ENCODE results near the gene NRG2. TPM values are rescaled to one million over a fixed set of nuclear protein-coding genes. Genes with fewer than 3 reads are reported as not detected.

NRG2 gene
- total RNA-seq, 1 donor from 2014 or later: 0.52 TPM

- Histone ChIP-seq H3K27ac (ENCODE audit: low read depth, low read length) (peak overlapping the region; percentile 86), H3K4me1 (ENCODE audit: control insufficient read depth in 3 of 3, insufficient read depth in 3 of 3, low read length in 3 of 3) (peaks cover 20 to 33% (median 30%) of the 10 kb centered on the region in 3 donors)
Measured at GRCh38 chr5:140042393-140042642, 781 bp downstream of the NRG2 start.

GRCh38 chr5:140041492-140042392 lies 1.4 kb downstream of the NRG2 start:
- Histone ChIP-seq H3K27ac (ENCODE audit: low read depth, low read length) (peak overlapping the region; percentile 86), H3K9me3 (ENCODE audit: control insufficient read depth in 3 of 3, low read length in 3 of 3) (no peaks in the 10 kb centered on the region), H3K4me3 (ENCODE audit: low read length in 3 of 3) (peak overlapping the region; percentile 77 to 82 (median 82)), H3K4me1 (ENCODE audit: control insufficient read depth in 3 of 3, insufficient read depth in 3 of 3, low read length in 3 of 3) (peaks cover 20 to 35% (median 33%) of the 10 kb centered on the region in 3 donors), H3K27me3 (ENCODE audit: control insufficient read depth in 3 of 3, insufficient read depth in 3 of 3, low read length in 3 of 3) (no peaks in the 10 kb centered on the region), H3K36me3 (ENCODE audit: control insufficient read depth in 3 of 3, insufficient read depth in 3 of 3, low read length in 3 of 3) (no peaks in the 10 kb centered on the region), H3K9ac (ENCODE audit: low read depth in 1 of 3, low read length in 3 of 3) (peak overlapping the region; percentile 66 to 88 (median 71))

More at GRCh38 chr5:140042393-140042642, 781 bp downstream of the NRG2 start:
- H3K9me3 ChIP-seq (ENCODE audit: control insufficient read depth in 3 of 3, low read length in 3 of 3): no peaks in the 10 kb centered on the region
- H3K36me3 ChIP-seq (ENCODE audit: control insufficient read depth in 3 of 3, insufficient read depth in 3 of 3, low read length in 3 of 3): no peaks in the 10 kb centered on the region
- peak overlapping the region; percentile 71 to 88 (median 84) for H3K9ac ChIP-seq (ENCODE audit: low read depth in 1 of 3, low read length in 3 of 3)
- peak overlapping the region; percentile 77 to 82 (median 82) for H3K4me3 ChIP-seq (ENCODE audit: low read length in 3 of 3)
- H3K27me3 ChIP-seq (ENCODE audit: control insufficient read depth in 3 of 3, insufficient read depth in 3 of 3, low read length in 3 of 3): no peaks in the 10 kb centered on the region

- Histone ChIP-seq H3K9me3 (ENCODE audit: control insufficient read depth in 3 of 3, low read length in 3 of 3) (no peaks in the 10 kb centered on the region), H3K36me3 (ENCODE audit: control insufficient read depth in 3 of 3, insufficient read depth in 3 of 3, low read length in 3 of 3) (no peaks in the 10 kb centered on the region), H3K27me3 (ENCODE audit: control insufficient read depth in 3 of 3, insufficient read depth in 3 of 3, low read length in 3 of 3) (no peaks in the 10 kb centered on the region), H3K27ac (ENCODE audit: low read depth, low read length) (peak overlapping the region; percentile 86), H3K4me1 (ENCODE audit: control insufficient read depth in 3 of 3, insufficient read depth in 3 of 3, low read length in 3 of 3) (peaks cover 20 to 40% (median 39%) of the 10 kb centered on the region in 3 donors), H3K9ac (ENCODE audit: low read depth in 1 of 3, low read length in 3 of 3) (peak overlapping the region; percentile 55 to 84 (median 66)), H3K4me3 (ENCODE audit: low read length in 3 of 3) (peak overlapping the region; percentile 54 to 82 (median 73))
Measured at GRCh38 chr5:140041099-140041491, 2.0 kb downstream of the NRG2 start.

GRCh38 chr5:140040358-140040757 lies 2.7 kb downstream of the NRG2 start:
- H3K9me3 ChIP-seq (ENCODE audit: control insufficient read depth in 3 of 3, low read length in 3 of 3): no peaks in the 10 kb centered on the region
- H3K36me3 ChIP-seq (ENCODE audit: control insufficient read depth in 3 of 3, insufficient read depth in 3 of 3, low read length in 3 of 3): no peaks in the 10 kb centered on the region
- peak overlapping the region; percentile 86 for H3K27ac ChIP-seq (ENCODE audit: low read depth, low read length)
- H3K9ac ChIP-seq (ENCODE audit: low read depth in 1 of 3, low read length in 3 of 3): peak overlapping the region; percentile 49 to 55 (median 54)
- H3K27me3 ChIP-seq (ENCODE audit: control insufficient read depth in 3 of 3, insufficient read depth in 3 of 3, low read length in 3 of 3): no peaks in the 10 kb centered on the region
- peaks cover 25 to 47% (median 41%) of the 10 kb centered on the region in 3 donors for H3K4me1 ChIP-seq (ENCODE audit: control insufficient read depth in 3 of 3, insufficient read depth in 3 of 3, low read length in 3 of 3)
- peak overlapping the region in 1 of 3 donors; percentile 54 for H3K4me3 ChIP-seq (ENCODE audit: low read length in 3 of 3)

- H3K27ac ChIP-seq (ENCODE audit: low read depth, low read length): peak overlapping the region; percentile 86
Measured at GRCh38 chr5:140039561-140039960, 3.5 kb downstream of the NRG2 start.

GRCh38 chr5:140038373-140038957 lies 4.6 kb downstream of the NRG2 start:
- H3K36me3 ChIP-seq (ENCODE audit: control insufficient read depth in 3 of 3, insufficient read depth in 3 of 3, low read length in 3 of 3): no peaks in the 10 kb centered on the region
- H3K4me3 ChIP-seq (ENCODE audit: low read length in 3 of 3): peak overlapping the region; percentile 67 to 79 (median 73)
- H3K9ac ChIP-seq (ENCODE audit: low read depth in 1 of 3, low read length in 3 of 3): peak overlapping the region; percentile 55 to 84 (median 78)
- H3K9me3 ChIP-seq (ENCODE audit: control insufficient read depth in 3 of 3, low read length in 3 of 3): no peaks in the 10 kb centered on the region
- H3K27ac ChIP-seq (ENCODE audit: low read depth, low read length): peak overlapping the region; percentile 86
- peaks cover 22 to 42% (median 41%) of the 10 kb centered on the region in 3 donors for H3K4me1 ChIP-seq (ENCODE audit: control insufficient read depth in 3 of 3, insufficient read depth in 3 of 3, low read length in 3 of 3)
- no peaks in the 10 kb centered on the region for H3K27me3 ChIP-seq (ENCODE audit: control insufficient read depth in 3 of 3, insufficient read depth in 3 of 3, low read length in 3 of 3)

More at GRCh38 chr5:140039561-140039960, 3.5 kb downstream of the NRG2 start:
- Histone ChIP-seq H3K4me1 (ENCODE audit: control insufficient read depth in 3 of 3, insufficient read depth in 3 of 3, low read length in 3 of 3) (peaks cover 25 to 47% (median 41%) of the 10 kb centered on the region in 3 donors), H3K36me3 (ENCODE audit: control insufficient read depth in 3 of 3, insufficient read depth in 3 of 3, low read length in 3 of 3) (no peaks in the 10 kb centered on the region), H3K27me3 (ENCODE audit: control insufficient read depth in 3 of 3, insufficient read depth in 3 of 3, low read length in 3 of 3) (no peaks in the 10 kb centered on the region), H3K4me3 (ENCODE audit: low read length in 3 of 3) (peak overlapping the region in 2 of 3 donors; percentile 9 to 67), H3K9me3 (ENCODE audit: control insufficient read depth in 3 of 3, low read length in 3 of 3) (no peaks in the 10 kb centered on the region), H3K9ac (ENCODE audit: low read depth in 1 of 3, low read length in 3 of 3) (peak overlapping the region; percentile 12 to 55 (median 54))

DNA sequence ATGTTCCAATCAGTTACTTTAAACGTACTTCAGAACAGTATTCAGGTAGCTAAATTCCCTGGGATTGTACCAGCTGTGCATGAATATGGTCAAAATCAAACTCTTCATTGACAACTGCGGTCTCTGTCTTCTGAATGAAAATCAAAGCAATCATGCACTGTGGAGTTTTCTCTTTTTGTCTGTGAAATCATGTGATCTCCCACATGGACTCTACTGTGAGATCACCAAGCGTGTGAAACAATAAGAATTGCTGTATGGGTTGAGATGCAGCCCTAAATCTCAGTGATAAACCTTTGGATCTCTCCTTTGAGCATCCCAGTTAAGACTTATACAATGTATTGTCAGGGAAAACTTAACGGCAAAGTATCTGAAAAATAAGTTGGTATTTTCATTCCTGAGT lies 6.1 kb downstream of the NRG2 start:
- H3K27ac ChIP-seq (ENCODE audit: low read depth, low read length): peak overlapping the region; percentile 86

GRCh38 chr5:140035881-140036280 lies 7.2 kb downstream of the NRG2 start:
- Histone ChIP-seq H3K4me3 (ENCODE audit: low read length in 3 of 3) (no peak overlapping the region), H3K36me3 (ENCODE audit: control insufficient read depth in 3 of 3, insufficient read depth in 3 of 3, low read length in 3 of 3) (no peaks in the 10 kb centered on the region), H3K9me3 (ENCODE audit: control insufficient read depth in 3 of 3, low read length in 3 of 3) (no peaks in the 10 kb centered on the region), H3K27me3 (ENCODE audit: control insufficient read depth in 3 of 3, insufficient read depth in 3 of 3, low read length in 3 of 3) (no peaks in the 10 kb centered on the region), H3K9ac (ENCODE audit: low read depth in 1 of 3, low read length in 3 of 3) (peak overlapping the region in 2 of 3 donors; percentile 32 to 68), H3K4me1 (ENCODE audit: control insufficient read depth in 3 of 3, insufficient read depth in 3 of 3, low read length in 3 of 3) (peaks cover 17 to 31% (median 31%) of the 10 kb centered on the region in 3 donors), H3K27ac (ENCODE audit: low read depth, low read length) (peak overlapping the region; percentile 43)

More for the DNA sequence above, 6.1 kb downstream of the NRG2 start:
- H3K4me3 ChIP-seq (ENCODE audit: low read length in 3 of 3): no peak overlapping the region
- H3K36me3 ChIP-seq (ENCODE audit: control insufficient read depth in 3 of 3, insufficient read depth in 3 of 3, low read length in 3 of 3): no peaks in the 10 kb centered on the region
- no peak overlapping the region for H3K9ac ChIP-seq (ENCODE audit: low read depth in 1 of 3, low read length in 3 of 3)
- H3K9me3 ChIP-seq (ENCODE audit: control insufficient read depth in 3 of 3, low read length in 3 of 3): no peaks in the 10 kb centered on the region
- no peaks in the 10 kb centered on the region for H3K27me3 ChIP-seq (ENCODE audit: control insufficient read depth in 3 of 3, insufficient read depth in 3 of 3, low read length in 3 of 3)
- peaks cover 19 to 41% (median 35%) of the 10 kb centered on the region in 3 donors for H3K4me1 ChIP-seq (ENCODE audit: control insufficient read depth in 3 of 3, insufficient read depth in 3 of 3, low read length in 3 of 3)

GRCh38 chr5:140033037-140033760 lies 9.9 kb downstream of the NRG2 start:
- no peak overlapping the region for H3K27ac ChIP-seq (ENCODE audit: low read depth, low read length)
- H3K36me3 ChIP-seq (ENCODE audit: control insufficient read depth in 3 of 3, insufficient read depth in 3 of 3, low read length in 3 of 3): no peaks in the 10 kb centered on the region
- H3K9ac ChIP-seq (ENCODE audit: low read depth in 1 of 3, low read length in 3 of 3): no peak overlapping the region
- H3K4me1 ChIP-seq (ENCODE audit: control insufficient read depth in 3 of 3, insufficient read depth in 3 of 3, low read length in 3 of 3): peaks cover 8 to 28% (median 10%) of the 10 kb centered on the region in 3 donors
- H3K4me3 ChIP-seq (ENCODE audit: low read length in 3 of 3): no peak overlapping the region
- no peaks in the 10 kb centered on the region for H3K27me3 ChIP-seq (ENCODE audit: control insufficient read depth in 3 of 3, insufficient read depth in 3 of 3, low read length in 3 of 3)
- no peaks in the 10 kb centered on the region for H3K9me3 ChIP-seq (ENCODE audit: control insufficient read depth in 3 of 3, low read length in 3 of 3)
